Panc1 (cell line): ENCODE results near the gene MSRB3. TPM values are rescaled to one million over a fixed set of nuclear protein-coding genes. Genes with fewer than 3 reads are reported as not detected.

Source experiments
- ATAC-seq: fragments of 200-7000 bp; cut with Tn5 transposase; 2 replicates; pipeline ENCODE4 v1.9.1; 2020; ENCODE audit warnings: mild to moderate bottlenecking, moderate library complexity
- BruUV-seq: library from RNA; stranded (reverse); fragments of 400-500 nt; replicated peaks from 2 replicates; lab custom pipeline; 2021; lab: Mats Ljungman, UMichigan
- CTCF ChIA-PET: fragments of 300-600 bp; sonication (Branson Sonifier 250); formaldehyde crosslinking; loops from one replicate; lab custom pipeline; 2022; ENCODE audit warnings: antibody characterized with exemption; lab: Charles Lee
- POLR2A ChIA-PET: fragments of 300-600 bp; sonication (Branson Sonifier 250); formaldehyde crosslinking; loops from one replicate; lab custom pipeline; 2022; ENCODE audit warnings: antibody characterized with exemption; lab: Charles Lee
- DNase-seq: peaks from one replicate; pipeline ENCODE4 v3.0.0-alpha.2; 2010; ENCODE audit warnings: low read depth, low spot score
- H3K27ac ChIP-seq: 2 replicates; pipeline ENCODE4 v1.5.1; 2011; ENCODE audit warnings: mild to moderate bottlenecking, low read length, inconsistent platforms
- H3K27me3 ChIP-seq: fragments of 200-500 bp; sonication (Bioruptor generic); 2 replicates; pipeline ENCODE4 v1.6.0; 2014; ENCODE audit warnings: low read length, inconsistent platforms; ENCODE audit not compliant: control insufficient read depth, insufficient read depth
- H3K36me3 ChIP-seq: fragments of 200-500 bp; sonication (Bioruptor generic); 2 replicates; pipeline ENCODE4 v1.5.1; 2014; ENCODE audit warnings: inconsistent platforms, mild to moderate bottlenecking, low read length, moderate library complexity; ENCODE audit not compliant: control insufficient read depth, insufficient read depth
- H3K4me1 ChIP-seq: 2 replicates; pipeline ENCODE4 v1.5.1; 2011; ENCODE audit warnings: inconsistent platforms, mild to moderate bottlenecking, low read length, moderate library complexity; ENCODE audit not compliant: control insufficient read depth, insufficient read depth
- H3K4me3 ChIP-seq, 2 experiments: 2 replicates each; pipeline ENCODE4 v1.5.1; 2011 to 2012; ENCODE audit warnings: low read depth in 2 of 2, low read length in 2 of 2, mild to moderate bottlenecking in 2 of 2, inconsistent platforms in 1 of 2, moderate library complexity in 1 of 2
- H3K9me3 ChIP-seq: fragments of 200-500 bp; sonication (Bioruptor generic); 2 replicates; pipeline ENCODE4 v1.5.1; 2014; ENCODE audit warnings: low read depth, mild to moderate bottlenecking, inconsistent platforms, low read length, moderate library complexity; ENCODE audit not compliant: control insufficient read depth, insufficient read depth
- POLR2AphosphoS5 ChIP-seq: IDR thresholded peaks from 2 replicates; pipeline ENCODE4 v1.6.1; 2012; ENCODE audit warnings: mild to moderate bottlenecking, low read depth, low read length, moderate library complexity
- SIN3A ChIP-seq: IDR thresholded peaks from 2 replicates; pipeline ENCODE4 v1.6.1; 2012; ENCODE audit warnings: low read depth, mild to moderate bottlenecking, low read length, moderate library complexity, borderline replicate concordance; ENCODE audit not compliant: insufficient read depth
- TCF7L2 ChIP-seq: IDR thresholded peaks from 2 replicates; pipeline ENCODE4 v1.6.1; 2011; ENCODE audit warnings: mild to moderate bottlenecking, low read depth, low read length, inconsistent platforms
- in situ Hi-C: cut with HindIII; loops from 2 replicates; pipeline ENCODE4 v1.10.0; 2016; ENCODE audit warnings: low sequenced_read_pairs, low pct_unique_long_range_greater_than_20kb
- intact Hi-C: fragments of 100-400 bp; cut with micrococcal nuclease; formaldehyde crosslinking; loops from one replicate; pipeline ENCODE4 v1.10.0; 2022; ENCODE audit not compliant: unreplicated experiment
- total RNA-seq: library from RNA; stranded (reverse); gene quantifications from one replicate; pipeline ENCODE4 v1.2.1, GENCODE V29; 2021; ENCODE audit not compliant: unreplicated experiment
- TF ChIP-seq, protein P1 (sequence below), 2 experiments: IDR thresholded peaks; 2 replicates each; pipeline ENCODE4 v1.6.1; 2011 to 2012; ENCODE audit warnings: low read depth in 2 of 2, control low read depth in 1 of 2, low read length in 1 of 2, mild to moderate bottlenecking in 1 of 2, moderate library complexity in 1 of 2; ENCODE audit not compliant: insufficient read depth in 1 of 2
- TF ChIP-seq, protein P2 (sequence below): fragments of 450-650 bp; IDR thresholded peaks from 2 replicates; pipeline ENCODE4 v1.5.1; 2017; ENCODE audit warnings: mild to moderate bottlenecking

The MSRB3 gene
- total RNA-seq, 1 experiment from 2014 or later: 89.7 TPM

DNA sequence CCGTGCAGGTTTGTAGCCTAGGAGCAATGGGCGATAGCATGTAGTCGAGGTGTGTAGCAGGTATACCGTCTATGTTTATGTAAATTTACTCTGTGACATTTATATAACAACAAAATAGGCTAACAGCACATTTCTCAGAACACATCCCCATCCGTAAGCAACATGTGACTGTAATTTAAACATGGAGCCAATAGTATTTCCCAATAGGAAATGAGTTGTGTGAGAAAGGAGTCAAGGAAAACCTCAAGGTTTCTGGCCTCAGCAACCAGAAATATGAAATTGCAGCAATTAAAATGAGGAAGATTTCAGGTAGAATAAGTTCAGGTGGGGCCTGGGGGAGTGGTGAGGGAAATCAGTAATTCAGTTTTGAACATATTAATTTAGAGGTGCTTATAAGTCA lies 136.0 kb downstream of the MSRB3 start:
- DNase-seq (no peak), ATAC-seq (no peak)
- H3K4me1 ChIP-seq: no peaks in the 10 kb centered on the region
- H3K4me3 ChIP-seq: no peak overlapping the region
- no peaks in the 10 kb centered on the region for H3K27me3 ChIP-seq
- no peak overlapping the region for H3K27ac ChIP-seq
- ChIA-PET CTCF (no interaction called here), POLR2A (no interaction called here)
- TF ChIP-seq, protein P1, sequence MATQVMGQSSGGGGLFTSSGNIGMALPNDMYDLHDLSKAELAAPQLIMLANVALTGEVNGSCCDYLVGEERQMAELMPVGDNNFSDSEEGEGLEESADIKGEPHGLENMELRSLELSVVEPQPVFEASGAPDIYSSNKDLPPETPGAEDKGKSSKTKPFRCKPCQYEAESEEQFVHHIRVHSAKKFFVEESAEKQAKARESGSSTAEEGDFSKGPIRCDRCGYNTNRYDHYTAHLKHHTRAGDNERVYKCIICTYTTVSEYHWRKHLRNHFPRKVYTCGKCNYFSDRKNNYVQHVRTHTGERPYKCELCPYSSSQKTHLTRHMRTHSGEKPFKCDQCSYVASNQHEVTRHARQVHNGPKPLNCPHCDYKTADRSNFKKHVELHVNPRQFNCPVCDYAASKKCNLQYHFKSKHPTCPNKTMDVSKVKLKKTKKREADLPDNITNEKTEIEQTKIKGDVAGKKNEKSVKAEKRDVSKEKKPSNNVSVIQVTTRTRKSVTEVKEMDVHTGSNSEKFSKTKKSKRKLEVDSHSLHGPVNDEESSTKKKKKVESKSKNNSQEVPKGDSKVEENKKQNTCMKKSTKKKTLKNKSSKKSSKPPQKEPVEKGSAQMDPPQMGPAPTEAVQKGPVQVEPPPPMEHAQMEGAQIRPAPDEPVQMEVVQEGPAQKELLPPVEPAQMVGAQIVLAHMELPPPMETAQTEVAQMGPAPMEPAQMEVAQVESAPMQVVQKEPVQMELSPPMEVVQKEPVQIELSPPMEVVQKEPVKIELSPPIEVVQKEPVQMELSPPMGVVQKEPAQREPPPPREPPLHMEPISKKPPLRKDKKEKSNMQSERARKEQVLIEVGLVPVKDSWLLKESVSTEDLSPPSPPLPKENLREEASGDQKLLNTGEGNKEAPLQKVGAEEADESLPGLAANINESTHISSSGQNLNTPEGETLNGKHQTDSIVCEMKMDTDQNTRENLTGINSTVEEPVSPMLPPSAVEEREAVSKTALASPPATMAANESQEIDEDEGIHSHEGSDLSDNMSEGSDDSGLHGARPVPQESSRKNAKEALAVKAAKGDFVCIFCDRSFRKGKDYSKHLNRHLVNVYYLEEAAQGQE (IDR thresholded peaks at IDR 0.05; ENCODE audit: insufficient read depth in 1 of 2, low read depth in 2 of 2, low read length in 1 of 2): no peak
- TF ChIP-seq, protein P2, sequence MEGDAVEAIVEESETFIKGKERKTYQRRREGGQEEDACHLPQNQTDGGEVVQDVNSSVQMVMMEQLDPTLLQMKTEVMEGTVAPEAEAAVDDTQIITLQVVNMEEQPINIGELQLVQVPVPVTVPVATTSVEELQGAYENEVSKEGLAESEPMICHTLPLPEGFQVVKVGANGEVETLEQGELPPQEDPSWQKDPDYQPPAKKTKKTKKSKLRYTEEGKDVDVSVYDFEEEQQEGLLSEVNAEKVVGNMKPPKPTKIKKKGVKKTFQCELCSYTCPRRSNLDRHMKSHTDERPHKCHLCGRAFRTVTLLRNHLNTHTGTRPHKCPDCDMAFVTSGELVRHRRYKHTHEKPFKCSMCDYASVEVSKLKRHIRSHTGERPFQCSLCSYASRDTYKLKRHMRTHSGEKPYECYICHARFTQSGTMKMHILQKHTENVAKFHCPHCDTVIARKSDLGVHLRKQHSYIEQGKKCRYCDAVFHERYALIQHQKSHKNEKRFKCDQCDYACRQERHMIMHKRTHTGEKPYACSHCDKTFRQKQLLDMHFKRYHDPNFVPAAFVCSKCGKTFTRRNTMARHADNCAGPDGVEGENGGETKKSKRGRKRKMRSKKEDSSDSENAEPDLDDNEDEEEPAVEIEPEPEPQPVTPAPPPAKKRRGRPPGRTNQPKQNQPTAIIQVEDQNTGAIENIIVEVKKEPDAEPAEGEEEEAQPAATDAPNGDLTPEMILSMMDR: no peak
- TF ChIP-seq SIN3A (no peak), TCF7L2 (no peak), POLR2AphosphoS5 (no peak)
- no peaks in the 10 kb centered on the region for H3K36me3 ChIP-seq
- in situ Hi-C loops: no loop called here
- no TSS peak for BruUV-seq
- no peaks in the 10 kb centered on the region for H3K9me3 ChIP-seq
- intact Hi-C loops: no loop called here

DNA sequence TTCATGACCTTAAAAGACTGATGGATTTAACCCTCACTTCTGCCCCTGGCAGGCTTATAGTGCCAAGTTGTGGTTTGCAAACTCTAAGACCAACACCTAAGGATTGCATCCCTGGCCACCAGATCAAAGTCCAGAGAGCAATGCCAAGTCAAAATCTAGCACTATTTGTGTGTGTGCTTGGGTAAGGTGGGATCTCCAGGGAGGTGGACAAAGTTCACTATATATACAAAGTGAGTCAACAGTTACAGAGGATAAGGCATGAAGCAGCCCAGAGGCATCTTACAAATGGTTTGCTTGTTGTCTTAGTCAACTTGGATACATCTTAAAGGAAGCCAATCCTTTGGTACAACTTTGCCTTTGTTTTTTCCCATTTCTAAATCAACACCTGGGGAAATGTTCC lies 137.3 kb downstream of the MSRB3 start:
- H3K4me3 ChIP-seq: no peak overlapping the region
- no TSS peak for BruUV-seq
- no peaks in the 10 kb centered on the region for H3K4me1 ChIP-seq
- no peaks in the 10 kb centered on the region for H3K36me3 ChIP-seq
- no peaks in the 10 kb centered on the region for H3K27me3 ChIP-seq
- ChIA-PET CTCF (no interaction called here), POLR2A (no interaction called here)
- in situ Hi-C loops (no loop called here), intact Hi-C loops (no loop called here)
- DNase-seq (no peak), ATAC-seq (no peak)
- H3K9me3 ChIP-seq: peaks cover under 1% of the 10 kb centered on the region; the same call in 1 of the 2 replicates
- TF ChIP-seq, protein P2: no peak
- TF ChIP-seq, protein P1 (IDR thresholded peaks at IDR 0.05; ENCODE audit: insufficient read depth in 1 of 2, low read depth in 2 of 2, low read length in 1 of 2): no peak
- no peak for TF ChIP-seq TCF7L2
- no peak for TF ChIP-seq POLR2AphosphoS5
- no peak for TF ChIP-seq SIN3A
- no peak overlapping the region for H3K27ac ChIP-seq
